Prostate gland (tissue), 2 donors: ENCODE data around the gene FZD10. TPM values are rescaled to one million over a fixed set of nuclear protein-coding genes. Genes with fewer than 3 reads are reported as not detected.

ENCODE experiments used
- DNase-seq: peaks from one replicate; pipeline ENCODE4 v3.0.0-alpha.2; 2019; ENCODE audit warnings: low spot score
- H3K27ac ChIP-seq, 2 donors: fragments of 200-600 bp; sonication (generic); 2 replicates each; pipeline ENCODE4 v1.5.1; 2017 to 2019
- H3K27me3 ChIP-seq: fragments of 200-600 bp; sonication (generic); replicated peaks from 2 replicates; pipeline ENCODE4 v1.5.1; 2019; ENCODE audit not compliant: insufficient read depth
- H3K36me3 ChIP-seq, 2 donors: fragments of 200-600 bp; sonication (generic); 1 replicate in 1 of 2; 2 replicates in 1 of 2; pipeline versions ENCODE4 v1.5.1 to v1.8.1; 2017 to 2019
- H3K4me1 ChIP-seq: fragments of 200-600 bp; sonication (generic); replicated peaks from 2 replicates; pipeline ENCODE4 v1.5.1; 2019
- H3K4me3 ChIP-seq, 2 donors: fragments of 200-600 bp; sonication (generic); 2 replicates each; pipeline ENCODE4 v1.5.1; 2017 to 2019
- H3K9me3 ChIP-seq: fragments of 200-600 bp; sonication (generic); 2 replicates; pipeline ENCODE4 v1.5.1; 2017
- POLR2A ChIP-seq: fragments of 450-650 bp; IDR thresholded peaks from one replicate; pipeline ENCODE4 v1.6.1; 2016; ENCODE audit warnings: antibody characterized with exemption, mild to moderate bottlenecking
- POLR2AphosphoS5 ChIP-seq: sonication (generic); formaldehyde crosslinking; IDR thresholded peaks from one replicate; pipeline ENCODE4 v1.6.1; 2017; ENCODE audit warnings: antibody characterized with exemption
- WGBS: methylation state at CpG from one replicate; pipeline ENCODE4 v1.1.5; 2018; 5-methylcytosine and 5-hydroxymethylcytosine counted together
- intact Hi-C: fragments of 100-400 bp; cut with DNase I; formaldehyde crosslinking; loops from one replicate; pipeline ENCODE4 v1.14.2; 2022
- total RNA-seq, 2 donors: library from RNA; depleted of rRNA; stranded (reverse); fragments of >200 nt; gene quantifications; one replicate each; pipeline ENCODE4 v1.1.0, GENCODE V29; 2016
- TF ChIP-seq, protein P1 (sequence below), 4 experiments: fragments of 200-600 bp in 2 of 4; fragments of 450-650 bp in 2 of 4; sonication (generic) in 2 of 4; IDR thresholded peaks; 1 replicate in 3 of 4; 2 replicates in 1 of 4; pipeline ENCODE4 v1.5.1; 2016 to 2019; ENCODE audit warnings: antibody characterized with exemption in 4 of 4, mild to moderate bottlenecking in 2 of 4, moderate library complexity in 2 of 4

Gene FZD10
- total RNA-seq, 2 donors from 2014 or later = 1.5 to 11.8 TPM

- TF ChIP-seq POLR2A (no peak), POLR2AphosphoS5 (no peak)
- TF ChIP-seq, protein P1, sequence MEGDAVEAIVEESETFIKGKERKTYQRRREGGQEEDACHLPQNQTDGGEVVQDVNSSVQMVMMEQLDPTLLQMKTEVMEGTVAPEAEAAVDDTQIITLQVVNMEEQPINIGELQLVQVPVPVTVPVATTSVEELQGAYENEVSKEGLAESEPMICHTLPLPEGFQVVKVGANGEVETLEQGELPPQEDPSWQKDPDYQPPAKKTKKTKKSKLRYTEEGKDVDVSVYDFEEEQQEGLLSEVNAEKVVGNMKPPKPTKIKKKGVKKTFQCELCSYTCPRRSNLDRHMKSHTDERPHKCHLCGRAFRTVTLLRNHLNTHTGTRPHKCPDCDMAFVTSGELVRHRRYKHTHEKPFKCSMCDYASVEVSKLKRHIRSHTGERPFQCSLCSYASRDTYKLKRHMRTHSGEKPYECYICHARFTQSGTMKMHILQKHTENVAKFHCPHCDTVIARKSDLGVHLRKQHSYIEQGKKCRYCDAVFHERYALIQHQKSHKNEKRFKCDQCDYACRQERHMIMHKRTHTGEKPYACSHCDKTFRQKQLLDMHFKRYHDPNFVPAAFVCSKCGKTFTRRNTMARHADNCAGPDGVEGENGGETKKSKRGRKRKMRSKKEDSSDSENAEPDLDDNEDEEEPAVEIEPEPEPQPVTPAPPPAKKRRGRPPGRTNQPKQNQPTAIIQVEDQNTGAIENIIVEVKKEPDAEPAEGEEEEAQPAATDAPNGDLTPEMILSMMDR (IDR thresholded peaks at IDR 0.05) = no peak
- 76% methylated on average over 18 of the region's 18 CpGs for WGBS
- no peaks in the 10 kb centered on the region for H3K27me3 ChIP-seq
- H3K36me3 ChIP-seq = no peaks in the 10 kb centered on the region
- intact Hi-C loops = no loop called here
- no peaks in the 10 kb centered on the region for H3K9me3 ChIP-seq
- no peak for DNase-seq
- no peak overlapping the region for H3K4me3 ChIP-seq
- no peaks in the 10 kb centered on the region for H3K4me1 ChIP-seq
- H3K27ac ChIP-seq = no peak overlapping the region
These were observed 37.5 kb downstream of the FZD10 start for GRCh38 chr12:130199581-130200390.

GRCh38 chr12:130200445-130200844 lies 38.2 kb downstream of the FZD10 start:
- Histone ChIP-seq H3K4me3 (no peak overlapping the region), H3K4me1 (no peaks in the 10 kb centered on the region), H3K27me3 (no peaks in the 10 kb centered on the region), H3K36me3 (no peaks in the 10 kb centered on the region), H3K27ac (no peak overlapping the region), H3K9me3 (no peaks in the 10 kb centered on the region)
- TF ChIP-seq, protein P1 (IDR thresholded peaks at IDR 0.05) = no peak
- no peak for TF ChIP-seq POLR2AphosphoS5
- TF ChIP-seq POLR2A = no peak
- 90% methylated on average over 7 of the region's 7 CpGs for WGBS
- no peak for DNase-seq
- intact Hi-C loops = no loop called here

GRCh38 chr12:130201037-130201436 lies 38.8 kb downstream of the FZD10 start:
- Histone ChIP-seq H3K27me3 (no peaks in the 10 kb centered on the region), H3K27ac (no peak overlapping the region), H3K9me3 (no peaks in the 10 kb centered on the region), H3K4me1 (no peaks in the 10 kb centered on the region), H3K36me3 (no peaks in the 10 kb centered on the region), H3K4me3 (no peak overlapping the region)
- TF ChIP-seq POLR2AphosphoS5 (no peak), POLR2A (no peak)
- TF ChIP-seq, protein P1 (IDR thresholded peaks at IDR 0.05) = no peak
- DNase-seq = no peak
- 96% methylated on average over 8 of the region's 8 CpGs for WGBS
- intact Hi-C loops = no loop called here

DNA sequence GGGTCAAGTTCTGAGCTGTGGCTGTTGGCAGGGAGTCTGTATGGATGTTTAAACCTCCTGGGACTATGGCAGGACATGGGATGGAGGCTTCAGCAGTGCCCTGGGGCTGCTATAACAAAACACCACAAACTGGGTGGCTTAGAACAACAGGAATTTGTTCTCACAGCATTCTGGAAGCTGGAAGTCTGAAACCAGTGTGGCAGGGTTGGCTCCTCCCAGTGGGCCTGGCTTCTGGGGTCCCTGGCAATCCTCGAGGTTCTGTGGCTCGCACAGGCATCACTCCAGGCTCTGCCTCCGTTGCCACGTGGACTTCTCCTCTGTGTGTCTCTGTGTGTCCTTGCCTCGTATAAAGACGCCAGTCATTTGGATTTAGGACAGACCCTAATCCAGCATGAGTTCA lies 39.9 kb downstream of the FZD10 start:
- H3K4me1 ChIP-seq = no peaks in the 10 kb centered on the region
- WGBS = 38% methylated on average over 6 of the region's 6 CpGs
- intact Hi-C loops = no loop called here
- H3K9me3 ChIP-seq = no peaks in the 10 kb centered on the region
- no peak for TF ChIP-seq POLR2AphosphoS5
- no peak for TF ChIP-seq POLR2A
- TF ChIP-seq, protein P1 (IDR thresholded peaks at IDR 0.05) = no peak
- no peak overlapping the region for H3K27ac ChIP-seq
- H3K4me3 ChIP-seq = no peak overlapping the region
- DNase-seq = no peak
- no peaks in the 10 kb centered on the region for H3K27me3 ChIP-seq
- H3K36me3 ChIP-seq = no peaks in the 10 kb centered on the region

- 9% methylated on average over 11 of the region's 11 CpGs for WGBS
- no peak for DNase-seq
- Histone ChIP-seq H3K36me3 (no peaks in the 10 kb centered on the region), H3K4me3 (no peak overlapping the region), H3K4me1 (no peaks in the 10 kb centered on the region), H3K9me3 (no peaks in the 10 kb centered on the region), H3K27ac (no peak overlapping the region), H3K27me3 (no peaks in the 10 kb centered on the region)
- no peak for TF ChIP-seq POLR2AphosphoS5
- TF ChIP-seq, protein P1 (IDR thresholded peaks at IDR 0.05) = no peak
- no peak for TF ChIP-seq POLR2A
- intact Hi-C loops = no loop called here
These were observed 40.9 kb downstream of the FZD10 start for GRCh38 chr12:130203151-130203550.
